Measurements from ENCODE around the gene ROR1.

Gene ROR1

GRCh38 chr1:64004451-64005025, 230.7 kb downstream of the ROR1 start:
- Histone ChIP-seq H3K36me3 (no peaks in the 10 kb centered on the region), H3K9me3 (no peaks in the 10 kb centered on the region), H3K4me1 (no peaks in the 10 kb centered on the region), H3K4me3 (ENCODE audit: low read depth, low read length) (no peak overlapping the region), H3K27me3 (no peaks in the 10 kb centered on the region)
- no peak for TF ChIP-seq CTCF (IDR thresholded peaks at IDR 0.05; ENCODE audit: low read depth, low read length)
- DNase-seq = no peak

DNA sequence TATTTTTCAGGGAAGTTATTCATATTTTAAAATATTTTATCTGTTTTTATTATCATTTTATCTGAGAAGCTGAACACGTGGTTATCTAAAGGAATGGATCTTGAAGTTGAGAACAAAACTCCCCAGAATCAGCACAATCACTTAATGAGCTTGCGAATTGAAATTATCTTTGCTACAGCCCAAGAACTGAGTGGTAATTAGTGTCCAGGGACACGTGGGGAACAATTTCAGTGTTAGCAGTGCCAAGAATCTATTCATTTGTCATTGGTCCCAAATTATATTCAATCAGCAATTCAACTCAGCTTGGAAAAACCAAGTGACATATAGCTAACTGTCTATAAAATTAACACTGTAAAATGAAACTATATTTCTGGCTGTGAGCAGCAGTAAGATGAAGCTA, 232.0 kb downstream of the ROR1 start:
- H3K36me3 ChIP-seq = no peaks in the 10 kb centered on the region
- no peaks in the 10 kb centered on the region for H3K9me3 ChIP-seq
- H3K27me3 ChIP-seq = no peaks in the 10 kb centered on the region
- no peak for TF ChIP-seq CTCF (IDR thresholded peaks at IDR 0.05; ENCODE audit: low read depth, low read length)
- H3K4me1 ChIP-seq = no peaks in the 10 kb centered on the region
- no peak for DNase-seq
- no peak overlapping the region for H3K4me3 ChIP-seq (ENCODE audit: low read depth, low read length)

GRCh38 chr1:64006276-64007051, 232.6 kb downstream of the ROR1 start:
- no peaks in the 10 kb centered on the region for H3K9me3 ChIP-seq
- TF ChIP-seq CTCF (IDR thresholded peaks at IDR 0.05; ENCODE audit: low read depth, low read length) = no peak
- no peak overlapping the region for H3K4me3 ChIP-seq (ENCODE audit: low read depth, low read length)
- no peaks in the 10 kb centered on the region for H3K4me1 ChIP-seq
- no peaks in the 10 kb centered on the region for H3K27me3 ChIP-seq
- H3K36me3 ChIP-seq = no peaks in the 10 kb centered on the region
- no peak for DNase-seq

DNA sequence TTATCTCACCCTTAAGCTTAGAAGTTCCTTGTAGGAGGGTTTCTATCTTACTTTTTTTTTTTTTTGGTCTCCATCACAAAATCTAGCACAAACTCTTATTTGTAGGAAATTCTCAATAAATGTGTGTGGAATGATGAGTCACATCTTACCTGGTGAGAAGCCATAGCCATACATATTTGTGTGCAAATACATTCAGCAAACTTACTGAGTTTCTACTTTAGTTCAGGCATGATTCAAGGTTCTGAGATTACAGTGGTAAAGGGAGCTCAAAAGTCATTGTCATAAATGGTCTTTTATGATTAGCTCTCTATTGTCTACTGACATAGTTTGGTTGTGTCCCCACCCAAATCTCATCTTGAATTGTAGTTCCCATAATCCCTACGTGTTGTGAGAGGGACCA, 236.5 kb downstream of the ROR1 start:
- Histone ChIP-seq H3K36me3 (no peaks in the 10 kb centered on the region), H3K4me3 (ENCODE audit: low read depth, low read length) (no peak overlapping the region)
- TF ChIP-seq CTCF (IDR thresholded peaks at IDR 0.05; ENCODE audit: low read depth, low read length) = no peak

DNA sequence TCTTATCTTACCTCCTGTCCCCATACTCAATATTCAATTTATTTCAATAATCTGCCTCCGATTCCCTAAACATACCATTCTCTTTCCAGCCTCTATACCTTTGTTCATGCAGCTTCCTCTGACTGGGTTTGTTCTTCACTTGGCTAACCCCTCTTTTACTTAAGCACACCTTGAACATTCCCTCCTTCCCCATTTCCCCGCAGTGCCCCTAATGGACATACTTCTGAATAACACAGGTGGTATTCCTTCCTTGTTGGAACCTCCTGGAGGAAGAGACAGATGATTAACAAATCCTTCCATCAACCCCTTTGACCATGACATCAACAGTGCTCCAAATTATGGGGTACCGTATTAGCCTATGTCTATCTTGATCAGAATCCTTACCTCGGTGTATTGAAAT, 239.6 kb downstream of the ROR1 start:
- Histone ChIP-seq H3K27me3 (no peaks in the 10 kb centered on the region), H3K36me3 (no peaks in the 10 kb centered on the region), H3K4me1 (no peaks in the 10 kb centered on the region), H3K9me3 (no peaks in the 10 kb centered on the region), H3K4me3 (ENCODE audit: low read depth, low read length) (no peak overlapping the region)
- DNase-seq = no peak
- no peak for TF ChIP-seq CTCF (IDR thresholded peaks at IDR 0.05; ENCODE audit: low read depth, low read length)

More for the DNA sequence above, 236.5 kb downstream of the ROR1 start:
- DNase-seq = no peak
- Histone ChIP-seq H3K27me3 (no peaks in the 10 kb centered on the region), H3K4me1 (no peaks in the 10 kb centered on the region), H3K9me3 (no peaks in the 10 kb centered on the region)

DNA sequence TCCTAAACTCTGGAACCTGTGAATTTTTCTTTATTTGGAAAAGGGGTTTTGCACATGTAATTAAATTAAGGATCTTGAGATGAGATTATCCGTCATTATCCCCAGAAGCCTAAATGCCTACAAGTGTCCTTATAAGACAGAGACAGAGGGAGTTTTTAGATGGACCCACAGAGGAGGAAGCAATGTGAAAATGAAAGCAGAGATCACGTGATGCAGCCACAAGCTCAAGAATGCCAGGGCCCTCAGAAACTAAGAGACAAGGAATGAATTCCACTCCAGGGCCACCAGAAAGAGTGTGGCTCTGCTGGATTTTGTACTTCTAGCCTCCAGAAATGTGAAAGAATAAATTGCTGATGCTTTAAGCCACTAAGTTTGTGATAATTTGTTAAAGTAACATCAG, 246.0 kb downstream of the ROR1 start:
- no peaks in the 10 kb centered on the region for H3K36me3 ChIP-seq
- no peak for TF ChIP-seq CTCF (IDR thresholded peaks at IDR 0.05; ENCODE audit: low read depth, low read length)
- H3K4me3 ChIP-seq (ENCODE audit: low read depth, low read length) = no peak overlapping the region
- DNase-seq = no peak
- no peaks in the 10 kb centered on the region for H3K9me3 ChIP-seq
- no peaks in the 10 kb centered on the region for H3K4me1 ChIP-seq
- H3K27me3 ChIP-seq = no peaks in the 10 kb centered on the region
